CD4-positive, alpha-beta T cell treated with Interleukin-15 for 1 hour (primary cell): Measurements from ENCODE around the gene CFAP410.
"Not testable (repeated sequence)": the region's sequence is repeated elsewhere in the genome, so short reads cannot be mapped to it uniquely, and the experiment has no call there.

Experiments used
- DNase-seq: peaks from one replicate; pipeline ENCODE4 v3.0.0-alpha.2; 2020

CFAP410 gene

DNA sequence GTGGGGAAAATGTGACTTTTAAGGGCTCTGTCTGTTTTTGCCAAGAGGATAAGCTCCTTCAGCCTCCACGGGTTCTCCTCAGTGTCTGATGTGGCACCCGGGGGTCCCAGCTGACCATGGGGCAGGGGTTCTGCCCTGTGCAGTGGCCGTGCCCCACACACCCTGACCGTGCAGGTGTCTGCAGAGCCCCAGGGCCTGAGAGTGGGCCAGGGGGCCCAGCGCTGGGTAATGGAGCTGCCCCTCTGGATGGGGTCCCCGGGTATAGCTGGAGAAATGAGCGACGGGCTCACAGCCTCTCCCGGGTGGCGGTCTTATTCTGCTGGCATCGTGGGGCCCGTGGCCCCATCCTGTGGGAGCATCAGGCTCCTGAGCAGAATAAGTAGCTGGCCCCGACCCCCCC, 42.3 kb downstream of the CFAP410 start:
- no peak for DNase-seq

DNA sequence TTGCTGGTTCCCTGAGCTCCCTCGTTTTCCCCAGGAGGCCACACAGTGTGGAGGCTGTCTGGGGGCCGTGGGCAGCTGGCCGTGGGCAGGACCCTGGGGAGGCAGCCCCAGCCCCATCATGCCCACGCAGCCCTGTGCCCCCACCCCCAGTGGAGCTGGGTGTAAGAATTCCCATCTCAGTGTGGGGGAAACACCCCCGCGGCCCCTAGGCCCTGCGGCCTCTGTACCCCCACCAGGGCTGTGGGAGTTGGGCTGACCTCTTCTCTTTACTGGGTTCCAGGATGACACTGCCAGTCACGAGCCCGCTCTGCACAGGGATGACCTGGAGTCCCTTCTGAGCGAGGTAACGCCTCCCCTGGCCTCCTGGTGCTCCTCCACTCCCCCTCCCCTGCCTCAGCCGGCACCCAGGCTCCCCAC, 43.1 kb downstream of the CFAP410 start:
- DNase-seq = no peak

DNA sequence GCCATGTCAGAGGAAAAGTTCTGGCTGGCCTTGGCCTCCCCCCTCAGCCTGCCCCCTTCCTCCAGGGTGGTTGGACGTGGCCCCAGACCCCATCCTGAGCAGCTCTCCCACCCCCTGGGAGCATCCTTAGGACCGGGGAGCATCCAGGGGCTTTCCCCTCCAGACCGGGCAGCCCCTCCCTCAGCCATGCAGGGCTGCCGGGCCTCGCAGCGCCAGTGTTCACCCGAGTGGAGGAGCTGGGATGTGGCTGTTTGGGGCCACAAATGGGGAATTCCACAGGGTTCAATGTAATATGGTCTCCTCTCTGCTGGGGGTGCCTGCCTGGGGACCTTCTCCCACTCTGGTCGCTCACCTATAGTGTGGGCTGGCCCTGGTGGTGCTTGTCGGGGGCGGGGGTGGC, 43.5 kb downstream of the CFAP410 start:
- DNase-seq = no peak

DNA sequence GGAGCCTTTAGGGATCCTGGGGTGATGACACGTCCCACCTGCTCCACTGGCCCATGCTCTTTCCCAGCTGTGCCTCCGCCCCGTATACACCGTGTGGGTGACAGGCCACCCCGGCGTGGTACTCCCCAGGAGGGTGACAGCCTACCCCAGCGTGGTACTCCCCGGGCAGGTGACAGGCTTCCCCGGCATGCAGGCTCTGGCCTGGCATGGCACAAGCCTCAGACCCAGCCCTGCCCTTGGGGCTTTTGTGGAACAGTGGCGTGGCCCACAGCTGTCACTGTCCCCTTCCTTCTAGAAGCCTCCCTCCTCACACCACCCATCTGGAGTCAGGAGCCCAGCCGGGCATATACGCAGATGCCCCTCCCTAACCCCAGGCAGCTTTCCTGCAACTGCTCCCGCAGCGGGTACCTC, 44.0 kb downstream of the CFAP410 start:
- DNase-seq = no peak

DNA sequence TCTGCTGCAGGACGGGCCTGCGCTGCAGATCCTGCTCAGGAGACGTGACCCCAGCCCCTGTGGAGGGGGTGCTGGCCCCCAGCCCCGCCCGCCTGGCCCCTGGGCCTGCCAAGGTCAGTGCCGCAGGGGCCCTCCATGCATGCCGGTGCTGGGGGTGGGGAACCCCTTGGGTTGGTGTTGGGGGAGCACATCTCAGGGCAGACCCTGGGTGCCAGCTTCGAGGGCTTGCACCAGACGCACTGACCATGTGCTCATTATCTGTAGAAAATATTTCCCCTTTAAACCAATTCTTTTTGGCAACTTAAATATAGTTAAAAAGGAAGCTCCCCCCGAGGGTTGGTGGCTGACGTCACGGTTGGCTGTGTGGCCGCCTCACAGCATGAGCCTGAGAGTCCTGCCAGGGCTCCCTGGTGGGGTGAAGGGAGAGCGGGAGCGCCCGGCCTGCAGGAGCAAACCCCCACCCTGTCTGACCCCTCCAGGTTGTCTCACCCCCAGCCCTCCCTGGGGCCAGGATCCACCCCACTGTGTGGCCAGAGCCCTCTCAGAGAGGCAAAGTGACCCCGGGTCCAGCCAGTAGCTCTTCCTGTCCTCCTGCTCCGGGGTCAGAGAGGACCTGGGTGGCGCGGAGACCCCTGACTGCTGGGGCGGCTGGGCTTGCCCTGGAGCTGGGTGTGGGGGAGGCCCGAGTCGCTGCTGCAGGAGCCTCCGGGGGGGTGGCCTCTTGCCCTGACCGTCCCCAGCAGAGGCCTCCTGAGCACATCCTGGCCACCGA, 44.6 kb downstream of the CFAP410 start:
- peak; percentile 31 for DNase-seq

DNA sequence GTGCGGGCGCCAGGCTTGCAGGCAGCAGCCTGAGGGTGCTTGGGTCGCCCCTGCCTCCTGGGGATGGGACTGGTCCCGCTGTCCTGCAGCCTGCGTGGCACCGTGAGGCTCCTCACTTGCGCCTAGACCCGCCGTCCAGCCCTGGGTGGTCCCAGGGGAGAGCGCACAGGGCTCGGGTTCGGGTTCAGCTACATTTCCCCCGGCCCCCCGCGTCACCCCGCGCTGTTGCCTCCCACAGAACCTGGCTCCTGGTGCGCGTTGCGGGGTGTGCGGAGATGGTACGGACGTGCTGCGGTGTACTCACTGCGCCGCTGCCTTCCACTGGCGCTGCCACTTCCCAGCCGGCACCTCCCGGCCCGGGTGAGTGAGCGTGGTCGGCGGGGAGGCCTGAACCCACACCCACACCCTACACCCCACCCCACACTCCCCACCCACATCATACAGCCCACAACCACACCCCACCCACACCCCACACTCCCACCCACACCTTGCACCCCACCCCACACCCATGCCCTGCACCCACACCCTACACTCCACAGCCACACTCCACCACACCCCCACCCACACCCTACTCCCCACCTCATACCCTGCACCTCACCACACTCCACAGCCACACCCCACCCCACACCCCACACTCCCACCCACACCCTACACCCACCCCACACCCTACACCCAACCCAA, 45.5 kb downstream of the CFAP410 start:
- peak; percentile 48 for DNase-seq

DNA sequence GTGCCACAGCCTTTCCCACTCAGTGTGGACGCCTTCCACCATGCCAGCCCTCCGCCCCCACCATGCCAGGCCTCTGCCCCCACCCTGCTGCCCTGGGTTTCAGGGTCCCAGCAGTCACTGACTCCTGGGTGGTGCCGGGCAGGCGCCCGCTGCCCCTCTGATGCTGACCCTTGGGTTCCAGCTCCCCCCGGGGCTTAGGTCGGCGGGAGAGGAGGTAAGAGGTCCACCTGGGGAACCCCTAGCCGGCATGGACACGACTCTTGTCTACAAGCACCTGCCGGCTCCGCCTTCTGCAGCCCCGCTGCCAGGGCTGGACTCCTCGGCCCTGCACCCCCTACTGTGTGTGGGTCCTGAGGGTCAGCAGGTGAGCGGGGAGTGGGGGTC, 46.4 kb downstream of the CFAP410 start:
- no peak for DNase-seq

DNA sequence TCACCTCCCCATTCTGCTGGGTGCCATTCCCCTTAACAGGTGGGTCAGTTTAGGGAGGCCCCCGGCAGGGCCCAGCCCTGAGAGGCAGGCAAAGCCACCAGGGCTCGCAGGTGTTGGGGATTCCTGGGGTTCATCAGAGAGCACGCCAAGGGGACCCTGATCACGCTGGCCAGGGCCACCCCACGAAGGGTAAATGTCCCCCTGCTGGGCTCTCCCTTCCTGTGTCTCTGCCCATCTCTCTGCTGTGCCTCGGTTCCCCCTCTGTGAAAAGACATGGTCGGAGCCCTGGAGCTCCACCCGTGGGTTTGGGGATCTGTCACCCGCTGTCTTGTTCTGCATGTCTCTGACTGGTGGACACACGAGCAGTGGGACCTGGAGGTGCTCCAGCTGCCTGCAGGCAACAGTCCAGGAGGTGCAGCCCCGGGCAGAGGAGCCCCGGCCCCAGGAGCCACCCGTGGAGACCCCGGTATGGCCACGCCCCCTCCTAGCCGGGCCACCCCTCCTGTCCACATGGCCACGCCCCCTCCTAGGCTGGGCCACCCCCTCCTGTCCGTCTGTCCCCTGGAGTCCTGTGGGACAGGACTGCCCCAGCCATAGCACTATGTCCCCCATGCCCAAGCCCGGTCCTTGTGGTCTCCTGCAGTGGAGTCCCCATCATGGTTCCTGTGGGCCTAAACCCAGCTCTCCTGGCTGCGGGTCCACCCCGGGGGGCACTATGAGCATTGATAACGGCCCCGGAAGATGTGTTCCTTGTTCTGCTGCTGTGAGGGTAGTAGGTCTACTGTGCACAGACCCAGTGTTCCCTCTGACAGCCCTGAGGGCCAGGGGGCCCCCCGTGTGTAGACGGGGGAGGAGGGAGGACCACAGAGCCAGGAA, 47.0 kb downstream of the CFAP410 start:
- no peak for DNase-seq

DNA sequence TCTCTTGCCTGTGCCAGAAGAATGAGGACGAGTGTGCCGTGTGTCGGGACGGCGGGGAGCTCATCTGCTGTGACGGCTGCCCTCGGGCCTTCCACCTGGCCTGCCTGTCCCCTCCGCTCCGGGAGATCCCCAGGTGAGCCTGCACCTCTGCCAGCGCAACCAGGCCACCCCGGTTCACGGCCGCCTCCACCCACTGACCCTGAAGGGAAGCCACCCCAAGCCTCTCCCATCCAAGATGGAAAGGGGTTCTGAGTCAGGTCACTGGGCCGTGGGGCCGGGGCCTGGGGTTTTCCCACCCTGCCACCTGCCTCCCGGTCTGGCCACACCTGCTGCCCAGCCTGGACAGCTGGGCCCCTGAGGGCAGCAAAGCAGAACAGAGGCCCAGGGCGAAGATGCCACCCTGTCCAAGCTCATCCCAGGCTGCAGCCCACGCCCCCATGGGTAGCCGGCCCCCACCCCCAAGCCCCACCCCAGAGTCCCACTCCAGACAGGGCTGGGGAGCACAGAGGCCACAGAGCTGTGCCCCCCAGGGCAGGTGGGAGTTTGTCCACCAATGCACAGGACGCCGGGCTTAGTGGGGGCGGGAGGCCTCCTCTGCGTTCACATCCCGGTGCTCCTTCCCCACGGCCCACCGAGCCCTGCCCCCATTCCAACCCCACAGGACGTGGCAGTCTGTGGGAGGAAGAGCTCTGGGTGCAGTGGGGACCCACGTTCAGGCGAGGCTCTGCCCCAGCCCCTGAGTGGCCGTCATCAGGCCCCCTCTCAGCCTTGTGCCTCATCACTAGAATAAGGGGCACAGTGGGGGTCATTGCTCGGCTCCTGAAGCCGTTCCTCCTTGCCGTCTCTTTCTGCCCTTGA, 47.9 kb downstream of the CFAP410 start:
- no peak for DNase-seq

DNA sequence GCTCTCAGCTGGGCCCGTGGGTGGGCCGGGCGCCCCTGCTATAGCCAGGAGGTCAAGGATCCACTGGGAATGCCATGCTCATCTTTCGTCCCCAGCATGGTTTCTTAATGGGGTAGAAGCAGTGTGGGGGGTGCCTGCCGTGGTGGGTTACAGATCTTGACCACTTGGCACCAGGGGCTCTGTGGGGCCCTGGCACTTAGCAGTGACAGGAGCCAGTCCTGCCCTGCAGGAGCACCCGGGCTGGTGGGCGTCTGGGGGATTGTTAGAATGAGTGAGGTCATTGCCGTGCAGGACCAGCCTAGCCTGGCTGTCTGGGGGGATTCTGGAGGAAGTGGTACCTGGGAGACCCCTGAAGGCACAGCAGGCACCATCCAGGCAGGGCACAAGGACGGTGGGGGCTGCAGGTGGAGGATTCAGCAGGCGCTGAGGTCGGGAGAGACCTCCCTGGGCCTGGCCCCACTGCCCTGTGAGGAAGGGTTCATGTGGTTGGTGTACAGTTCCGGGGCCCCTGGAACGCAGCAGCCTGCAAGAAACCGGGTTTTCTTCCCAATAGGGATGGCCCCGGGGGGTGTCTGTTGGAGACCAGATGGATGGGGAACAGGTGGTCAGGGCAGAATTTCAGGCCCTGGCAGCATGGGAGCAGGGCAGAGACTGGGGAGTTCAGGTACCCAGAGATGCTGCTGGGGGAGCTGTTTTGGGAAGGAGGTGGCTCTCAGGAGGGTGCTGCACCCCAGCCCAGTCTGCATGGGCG, 48.7 kb downstream of the CFAP410 start:
- no peak for DNase-seq

DNA sequence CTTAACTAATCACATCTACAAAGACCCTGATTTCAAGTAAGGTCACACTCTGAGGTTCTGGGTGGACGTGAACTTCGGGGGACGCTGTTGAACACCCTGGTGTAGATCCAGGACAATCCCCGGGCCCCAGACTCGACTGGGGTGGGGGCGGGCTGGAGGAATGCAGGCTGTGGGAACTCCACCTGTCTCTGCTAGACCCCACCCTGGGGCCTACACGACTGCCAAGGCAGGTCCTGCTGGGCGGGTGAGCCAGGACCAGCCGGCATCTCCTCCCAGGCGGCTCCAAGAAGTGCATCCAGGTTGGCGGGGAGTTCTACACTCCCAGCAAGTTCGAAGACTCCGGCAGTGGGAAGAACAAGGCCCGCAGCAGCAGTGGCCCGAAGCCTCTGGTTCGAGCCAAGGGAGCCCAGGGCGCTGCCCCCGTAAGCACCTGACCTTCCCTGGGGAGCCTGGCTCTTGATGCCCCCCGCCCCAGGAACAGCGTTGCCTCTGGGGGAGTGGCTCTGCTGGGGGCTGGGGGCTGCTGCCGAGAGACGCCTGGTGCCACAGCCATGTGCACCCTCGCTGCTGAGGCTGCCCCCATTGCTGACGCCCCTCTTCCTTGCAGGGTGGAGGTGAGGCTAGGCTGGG, 49.7 kb downstream of the CFAP410 start:
- no peak for DNase-seq

DNA sequence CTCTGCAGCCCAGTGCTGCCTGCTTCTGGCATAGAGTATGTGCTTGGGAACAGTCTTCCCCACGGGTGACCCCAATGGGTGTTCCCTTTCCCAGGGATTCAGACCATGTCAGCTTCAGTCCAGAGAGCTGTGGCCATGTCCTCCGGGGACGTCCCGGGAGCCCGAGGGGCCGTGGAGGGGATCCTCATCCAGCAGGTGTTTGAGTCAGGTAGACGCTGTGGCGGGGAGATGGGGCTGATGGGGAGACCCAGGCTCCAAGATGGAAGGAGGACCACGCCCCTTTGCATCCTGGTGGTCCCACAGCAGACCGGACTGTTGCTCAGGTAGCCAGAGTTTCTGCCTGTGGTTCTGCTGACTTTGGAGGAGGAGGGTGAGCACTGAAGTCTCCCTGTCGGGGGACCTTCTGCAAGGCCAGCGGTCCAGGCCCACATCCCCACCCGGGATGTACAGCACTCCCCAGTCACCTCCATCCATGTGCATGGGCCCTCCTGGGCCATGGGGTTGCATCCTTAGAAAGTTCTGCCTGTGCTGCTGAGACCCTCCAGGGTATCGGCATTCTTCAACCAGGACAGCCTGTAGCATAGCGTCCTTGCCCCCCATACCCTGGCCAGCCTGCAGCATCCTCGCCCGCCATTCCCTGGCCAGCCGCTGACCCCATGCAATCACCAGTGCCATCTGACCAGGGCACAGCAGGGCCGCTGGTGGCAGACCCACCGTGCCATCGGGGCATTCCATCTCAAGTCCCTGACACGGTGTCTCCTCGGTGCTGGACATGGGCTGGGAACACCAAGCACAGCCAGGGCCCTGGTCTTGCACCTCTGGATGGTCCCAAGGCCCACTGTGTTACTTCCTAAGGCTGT, 50.7 kb downstream of the CFAP410 start:
- no peak for DNase-seq

DNA sequence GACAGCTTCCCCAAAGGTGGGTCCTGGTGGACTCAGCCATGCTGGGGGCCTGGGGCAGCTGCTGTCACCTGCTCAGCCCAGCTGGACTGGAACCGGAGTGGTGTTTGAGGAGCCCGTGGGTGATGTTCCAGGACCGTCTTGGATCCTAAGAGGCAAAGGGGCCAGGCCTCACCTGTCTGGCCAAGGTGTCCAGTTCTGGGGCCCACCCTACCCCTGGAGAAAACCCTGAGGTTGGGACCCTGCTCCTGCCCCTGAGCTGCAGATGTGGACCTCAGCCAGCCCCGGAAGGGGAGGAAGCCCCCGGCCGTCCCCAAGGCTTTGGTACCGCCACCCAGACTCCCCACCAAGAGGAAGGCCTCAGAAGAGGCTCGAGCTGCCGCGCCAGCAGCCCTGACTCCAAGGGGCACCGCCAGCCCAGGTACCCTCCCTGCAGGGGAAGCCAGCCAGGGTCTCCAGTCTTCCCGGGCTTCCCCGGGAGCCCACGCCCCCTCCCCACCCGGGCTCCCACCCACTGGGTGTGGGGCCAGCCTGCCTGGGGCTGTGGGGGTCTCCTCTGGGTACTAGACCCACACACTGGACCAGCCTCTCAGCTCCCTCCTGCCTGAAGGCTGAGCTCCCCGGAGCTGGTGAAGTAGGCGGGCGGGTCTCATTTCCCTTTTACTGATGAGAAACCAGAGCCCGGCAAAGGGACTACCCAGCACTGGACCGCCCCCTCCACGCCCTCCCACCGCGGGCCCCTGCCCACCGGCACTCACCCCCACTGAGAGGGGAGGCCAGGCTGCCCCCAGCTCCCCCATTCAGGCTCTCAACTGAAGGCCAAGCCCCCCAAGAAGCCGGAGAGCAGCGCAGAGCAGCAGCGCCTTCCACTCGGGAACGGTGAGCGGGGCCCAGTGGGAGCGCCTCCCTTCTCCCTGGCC, 52.2 kb downstream of the CFAP410 start:
- no peak for DNase-seq

DNA sequence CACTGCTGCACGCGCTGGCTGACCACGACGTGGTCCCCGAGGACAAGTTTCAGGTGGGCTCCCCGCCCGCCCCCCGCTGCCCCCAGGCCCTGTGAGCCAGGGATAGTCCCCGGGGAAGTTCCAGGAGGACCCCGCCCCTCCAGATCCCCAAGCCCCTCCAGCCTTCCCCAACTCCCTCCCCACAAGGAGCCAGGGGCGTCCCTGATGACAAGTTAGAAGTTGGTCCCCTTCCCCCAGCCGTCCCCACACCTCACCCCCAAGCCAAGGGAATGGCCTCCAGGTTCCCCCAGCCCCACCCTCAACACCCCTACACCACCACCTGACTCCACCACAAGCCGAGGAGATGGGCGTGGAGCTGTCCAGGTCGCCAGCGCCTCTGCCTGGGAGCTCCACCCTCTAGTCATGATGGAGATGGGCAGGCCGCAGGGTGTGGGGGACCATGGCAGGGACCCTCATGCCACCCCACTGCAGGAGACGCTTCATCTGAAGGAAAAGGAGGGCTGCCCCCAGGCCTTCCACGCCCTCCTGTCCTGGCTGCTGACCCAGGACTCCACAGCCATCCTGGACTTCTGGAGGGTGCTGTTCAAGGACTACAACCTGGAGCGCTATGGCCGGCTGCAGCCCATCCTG, 53.0 kb downstream of the CFAP410 start:
- no peak for DNase-seq

DNA sequence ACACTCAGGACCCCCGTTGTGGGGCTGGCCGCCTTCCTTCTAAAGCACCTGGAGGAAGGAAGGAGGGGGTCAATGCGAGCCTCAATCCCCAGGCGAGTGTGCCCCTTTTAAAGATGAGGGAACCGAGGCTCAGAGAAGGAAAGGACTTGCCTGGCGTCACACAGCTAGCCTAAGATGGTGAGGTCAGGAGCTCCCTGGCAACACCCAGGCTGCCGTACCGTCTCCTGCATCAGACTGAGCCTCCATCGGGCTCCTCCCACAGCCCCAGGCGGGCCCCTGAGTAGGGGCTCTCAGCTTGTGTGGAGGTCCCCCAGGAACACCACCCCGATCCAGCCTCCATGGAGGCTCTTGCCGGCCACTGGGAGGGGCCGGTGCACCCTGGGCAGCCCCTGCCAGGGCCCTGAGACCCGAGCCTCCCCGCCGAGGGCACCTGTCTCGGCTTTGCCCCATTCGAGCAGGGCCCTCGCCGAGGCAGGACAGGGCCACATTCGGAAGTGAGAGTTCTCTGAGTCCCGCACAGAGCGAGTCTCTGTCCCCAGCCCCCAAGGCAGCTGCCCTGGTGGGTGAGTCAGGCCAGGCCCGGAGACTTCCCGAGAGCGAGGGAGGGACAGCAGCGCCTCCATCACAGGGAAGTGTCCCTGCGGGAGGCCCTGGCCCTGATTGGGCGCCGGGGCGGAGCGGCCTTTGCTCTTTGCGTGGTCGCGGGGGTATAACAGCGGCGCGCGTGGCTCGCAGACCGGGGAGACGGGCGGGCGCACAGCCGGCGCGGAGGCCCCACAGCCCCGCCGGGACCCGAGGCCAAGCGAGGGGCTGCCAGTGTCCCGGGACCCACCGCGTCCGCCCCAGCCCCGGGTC, 53.8 kb downstream of the CFAP410 start, which contains the start of gene AIRE:
Gene AIRE (plus strand): TSS at position 739 of the 855 bp plus-strand sequence. CDS start 131 bp downstream, outside the sequence.
- DNase-seq = no peak

DNA sequence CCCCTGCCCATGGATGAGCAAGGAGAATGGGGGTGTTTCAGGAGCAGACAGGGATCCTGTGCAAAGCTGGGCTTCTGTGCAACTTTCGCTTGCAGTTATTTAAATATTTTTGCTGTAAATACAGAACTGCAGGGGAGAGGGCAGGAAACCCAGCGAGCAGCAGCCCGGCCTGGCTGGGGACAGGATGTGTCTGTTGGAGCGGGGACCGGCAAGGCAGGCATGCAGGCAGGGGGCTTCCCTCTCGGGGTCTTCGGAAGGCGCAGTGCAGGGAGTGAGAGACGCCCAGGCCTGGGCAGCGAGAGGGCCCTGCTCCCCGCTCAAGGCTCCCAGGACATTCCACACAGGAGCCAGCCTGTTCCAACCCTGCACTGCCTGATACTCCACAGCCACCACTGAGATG, 55.2 kb downstream of the CFAP410 start:
- DNase-seq = no peak

DNA sequence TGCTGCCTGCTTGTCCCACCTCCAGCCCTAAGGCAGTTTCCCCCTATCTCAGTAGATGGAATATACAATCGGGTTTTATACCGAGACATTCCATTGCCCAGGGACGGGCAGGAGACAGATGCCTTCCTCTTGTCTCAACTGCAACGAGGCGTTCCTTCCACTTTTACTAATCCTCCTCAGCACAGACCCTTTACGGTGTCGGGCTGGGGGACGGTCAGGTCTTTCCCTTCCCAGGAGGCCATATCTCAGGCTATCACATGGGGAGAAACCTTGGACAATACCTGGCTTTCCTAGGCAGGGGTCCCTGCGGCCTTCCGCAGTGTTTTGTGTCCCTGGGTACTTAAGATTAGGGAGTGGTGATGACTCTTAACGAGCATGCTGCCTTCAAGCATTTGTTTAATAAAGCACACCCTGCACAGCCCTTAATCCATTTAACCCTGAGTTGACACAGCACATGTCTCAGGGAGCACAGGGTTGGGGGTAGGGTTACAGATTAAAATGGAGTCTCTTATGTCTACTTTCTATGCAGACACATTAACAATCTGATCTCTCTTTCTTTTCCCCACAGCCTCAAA, 55.9 kb downstream of the CFAP410 start:
- not testable (repeated sequence) for DNase-seq
